ENCODE data around the gene PLP2.
"Not testable (repeated sequence)": the region's sequence is repeated elsewhere in the genome, so short reads cannot be mapped to it uniquely, and the experiment has no call there.

PLP2 gene, protein sequence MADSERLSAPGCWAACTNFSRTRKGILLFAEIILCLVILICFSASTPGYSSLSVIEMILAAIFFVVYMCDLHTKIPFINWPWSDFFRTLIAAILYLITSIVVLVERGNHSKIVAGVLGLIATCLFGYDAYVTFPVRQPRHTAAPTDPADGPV

DNA sequence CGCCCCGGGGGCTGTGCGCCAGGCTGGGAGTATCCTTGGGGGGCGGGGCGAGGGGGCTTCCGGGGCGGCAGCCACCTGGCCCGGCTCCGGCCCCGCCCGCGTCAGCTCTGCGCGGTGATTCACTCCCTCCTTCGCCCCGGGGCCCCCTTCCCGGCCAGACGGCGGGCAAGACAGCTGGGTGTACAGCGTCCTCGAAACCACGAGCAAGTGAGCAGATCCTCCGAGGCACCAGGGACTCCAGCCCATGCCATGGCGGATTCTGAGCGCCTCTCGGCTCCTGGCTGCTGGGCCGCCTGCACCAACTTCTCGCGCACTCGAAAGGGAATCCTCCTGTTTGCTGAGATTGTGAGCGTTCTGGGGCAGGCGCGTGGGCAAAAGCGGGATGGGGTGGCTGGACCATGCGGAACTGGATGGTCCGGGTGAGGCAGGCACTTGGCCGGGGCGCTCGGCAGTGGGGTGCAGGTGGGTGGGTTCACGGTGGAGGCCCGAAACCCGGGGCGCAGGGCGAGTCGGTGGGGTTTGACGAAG, at the start of gene PLP2:
TSS of gene PLP2 (plus strand) at position 147 of the 528 bp plus-strand sequence. CDS start at position 250, 103 bp downstream.
- peak; percentile 73 for DNase-seq

DNA sequence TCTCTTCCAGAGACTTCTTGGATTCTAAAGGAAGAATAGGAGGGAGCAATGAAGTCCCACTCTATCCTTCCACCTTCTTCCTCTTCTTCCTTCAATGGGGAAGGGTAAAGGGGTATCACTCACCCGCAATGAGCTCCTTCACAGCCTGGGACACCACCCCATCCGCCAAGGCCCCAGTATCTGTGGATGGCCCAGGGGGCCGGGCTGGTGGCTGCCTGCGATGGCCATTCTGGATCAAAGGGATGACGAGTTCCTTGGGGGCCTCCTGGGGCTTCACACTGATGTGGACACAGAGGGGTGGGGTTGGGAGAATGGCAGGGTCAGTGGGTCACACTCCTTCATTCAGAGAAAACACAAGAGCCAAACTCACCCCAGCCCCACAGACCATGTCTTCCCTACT, 49.2 kb upstream of the PLP2 start:
- DNase-seq, result no peak

DNA sequence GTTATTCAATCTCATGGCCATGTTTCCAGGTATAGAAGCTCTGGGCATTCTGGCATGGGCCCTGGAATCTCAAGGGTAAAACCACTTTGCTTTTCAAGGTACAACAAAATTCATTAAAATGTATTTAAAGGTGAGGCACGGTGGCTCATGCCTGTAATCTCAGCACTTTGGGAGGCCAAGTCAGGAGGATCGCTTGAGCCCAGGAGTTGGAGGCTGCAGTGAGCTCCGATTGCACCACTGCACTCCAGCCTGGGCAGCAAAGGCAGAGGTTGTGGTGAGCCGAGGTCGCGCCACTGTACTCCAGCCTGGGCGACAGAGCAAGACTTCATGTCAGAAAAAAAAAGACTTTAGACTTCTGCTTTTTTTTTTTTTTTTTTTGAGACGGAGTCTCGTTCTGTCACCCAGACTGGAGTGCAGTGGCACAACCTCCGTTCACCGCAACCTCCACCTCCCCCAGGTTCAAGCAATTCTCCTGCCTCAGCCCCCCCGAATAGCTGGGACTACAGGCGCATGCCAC, 43.9 kb upstream of the PLP2 start:
- not testable (repeated sequence) for DNase-seq

DNA sequence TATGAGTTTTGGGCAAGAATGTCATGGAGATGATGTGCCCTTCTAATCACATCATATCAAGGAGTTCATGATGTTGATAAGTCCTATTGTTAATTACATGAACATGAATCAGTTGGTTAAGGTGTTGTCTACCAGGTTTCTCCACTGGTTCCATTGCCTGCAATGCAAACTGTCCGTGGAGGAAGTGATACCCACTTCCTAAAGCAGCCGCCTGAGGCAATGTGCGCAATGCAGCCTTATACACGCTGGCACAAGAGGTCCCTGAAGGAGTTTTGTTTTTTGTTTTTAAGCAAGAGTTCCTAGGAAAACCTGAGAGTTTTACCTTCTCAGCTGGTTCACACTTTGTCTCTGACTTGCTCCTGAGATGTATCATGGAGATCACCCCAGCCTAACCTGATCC, 42.3 kb upstream of the PLP2 start:
- DNase-seq, result no peak

DNA sequence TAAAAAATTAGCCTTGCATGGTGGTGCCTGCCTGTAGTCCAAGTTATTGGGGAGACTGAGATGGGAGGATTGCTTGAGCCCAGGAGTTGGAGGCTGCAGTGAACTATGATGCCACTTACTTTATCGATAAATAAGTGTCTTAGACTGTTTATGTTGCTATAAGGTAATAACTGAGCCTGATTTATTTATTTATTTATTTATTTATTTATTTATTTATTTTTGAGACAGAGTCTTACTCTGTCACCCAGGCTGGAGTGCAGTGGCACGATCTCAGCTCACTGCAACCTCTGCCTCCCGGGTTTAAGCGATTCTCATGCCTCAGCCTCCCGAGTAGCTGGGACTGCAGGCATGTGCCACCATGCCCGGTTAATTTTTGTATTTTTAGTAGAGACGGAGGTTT, 39.4 kb upstream of the PLP2 start:
- DNase-seq, result not testable (repeated sequence)

DNA sequence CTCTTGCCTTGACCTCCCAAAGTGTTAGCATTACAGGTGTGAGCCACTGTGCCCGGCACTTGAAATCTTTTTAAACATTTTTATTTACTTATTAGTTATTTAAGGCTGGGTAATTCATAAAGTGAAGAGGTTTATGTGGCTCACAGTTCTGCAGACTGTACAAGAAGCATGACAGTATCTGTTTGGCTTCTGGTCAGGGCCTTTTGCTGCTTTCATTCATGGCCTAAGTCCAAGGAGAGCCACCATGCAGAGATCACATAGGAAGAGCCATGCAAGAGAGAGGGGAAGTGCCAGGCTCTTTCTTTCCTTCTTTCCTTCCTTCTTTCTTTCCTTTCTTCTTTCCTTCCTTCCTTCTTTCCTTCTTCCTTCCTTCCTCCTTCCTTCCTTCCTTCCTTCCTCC, 37.9 kb upstream of the PLP2 start:
- DNase-seq, result no peak

DNA sequence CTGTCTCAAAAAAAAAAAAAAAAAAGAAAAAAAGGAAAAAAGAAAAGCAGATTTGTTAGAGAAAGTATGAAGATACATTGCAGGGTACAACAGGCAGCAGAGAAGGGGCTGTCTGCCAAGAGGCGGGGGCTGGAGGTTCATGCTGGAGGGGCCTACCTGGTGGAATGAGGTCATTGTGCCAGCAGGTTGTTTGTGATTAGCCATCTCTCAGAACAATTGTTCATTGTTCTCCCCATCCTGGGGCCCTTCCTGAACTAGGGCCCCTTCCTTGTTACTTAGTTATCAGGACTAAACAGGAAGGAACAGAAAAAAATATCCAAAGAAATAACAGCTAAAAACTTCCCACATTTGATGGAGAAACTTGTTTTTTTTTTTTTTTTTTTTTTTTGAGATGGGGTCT, 34.2 kb upstream of the PLP2 start:
- DNase-seq, result no peak

DNA sequence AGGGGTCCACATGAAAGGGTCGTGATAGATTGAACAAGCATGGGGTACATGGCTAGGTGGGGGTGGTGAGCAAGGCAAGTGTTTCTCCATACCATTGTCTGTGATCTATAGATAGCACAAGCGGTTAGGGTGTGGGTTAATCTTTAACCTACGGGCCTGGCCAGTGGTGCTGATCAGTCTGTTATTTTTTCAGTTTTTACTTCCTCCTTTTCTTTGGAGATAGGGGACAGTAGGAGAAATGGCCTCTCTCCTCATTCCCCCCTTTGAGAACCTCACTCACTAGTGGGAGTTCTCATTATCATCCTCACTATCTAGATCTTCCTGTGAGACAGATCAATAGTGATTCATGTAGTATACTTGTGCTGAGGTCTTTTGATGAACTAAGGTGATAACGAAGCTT, 32.0 kb upstream of the PLP2 start:
- DNase-seq, result no peak

DNA sequence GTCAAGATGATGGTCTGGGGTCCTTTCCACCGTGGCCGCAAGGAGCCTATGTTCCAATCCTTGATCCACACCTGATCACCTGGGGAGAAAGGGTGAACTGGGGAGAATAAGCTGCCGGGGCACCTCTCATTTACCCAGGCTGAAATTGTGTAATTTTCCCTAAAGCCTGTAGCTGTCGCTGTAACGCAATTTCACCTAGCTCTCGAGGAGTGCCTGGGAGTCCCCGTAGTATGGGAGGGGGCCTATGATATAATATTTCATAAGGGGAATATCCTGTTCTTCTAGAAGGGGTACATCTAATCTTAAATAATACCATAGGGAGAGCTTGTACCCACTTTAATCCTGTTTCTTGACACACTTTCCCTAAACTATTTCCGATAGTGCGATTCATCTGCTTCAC, 29.4 kb upstream of the PLP2 start:
- not testable (repeated sequence) for DNase-seq

DNA sequence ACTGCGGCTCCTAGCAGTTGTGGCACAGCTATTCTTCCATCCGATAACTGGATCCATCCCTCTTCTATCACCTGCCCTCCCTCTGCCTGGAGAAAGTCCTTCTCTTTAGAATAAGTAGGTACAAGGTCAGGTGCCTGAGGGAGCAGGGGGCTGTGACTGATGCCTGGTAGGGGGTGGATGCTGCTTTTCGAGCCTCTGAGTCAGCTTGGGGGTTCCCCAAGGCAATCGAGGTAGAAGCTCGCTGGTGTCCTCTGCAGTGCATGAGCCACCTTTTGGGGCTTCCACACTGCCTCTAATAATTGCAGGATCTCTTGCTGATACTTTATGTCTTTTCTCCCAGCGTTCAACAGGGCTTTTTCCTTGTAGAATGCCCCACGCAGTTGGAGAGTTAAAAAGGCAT, 28.5 kb upstream of the PLP2 start:
- DNase-seq, result not testable (repeated sequence)

DNA sequence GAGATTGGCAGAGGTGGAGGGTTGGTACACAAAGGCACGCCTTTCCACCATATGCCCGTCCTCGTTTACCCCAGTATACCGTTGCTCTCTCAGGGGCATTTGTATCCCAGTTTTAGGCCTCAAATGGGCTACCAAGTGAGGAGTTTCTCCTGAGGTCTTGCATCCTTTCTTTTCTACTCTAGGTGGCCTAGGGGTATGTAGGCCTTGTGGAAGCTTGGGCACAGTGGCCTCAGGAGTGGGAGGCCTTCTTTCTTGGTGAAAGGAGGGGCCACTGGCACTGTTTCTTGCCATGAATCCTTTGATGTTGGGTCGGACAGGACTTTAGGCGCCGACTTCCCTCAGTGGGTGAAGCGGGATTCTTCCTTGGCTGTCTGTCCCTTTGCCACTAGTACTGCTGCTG, 24.4 kb upstream of the PLP2 start:
- no peak for DNase-seq

DNA sequence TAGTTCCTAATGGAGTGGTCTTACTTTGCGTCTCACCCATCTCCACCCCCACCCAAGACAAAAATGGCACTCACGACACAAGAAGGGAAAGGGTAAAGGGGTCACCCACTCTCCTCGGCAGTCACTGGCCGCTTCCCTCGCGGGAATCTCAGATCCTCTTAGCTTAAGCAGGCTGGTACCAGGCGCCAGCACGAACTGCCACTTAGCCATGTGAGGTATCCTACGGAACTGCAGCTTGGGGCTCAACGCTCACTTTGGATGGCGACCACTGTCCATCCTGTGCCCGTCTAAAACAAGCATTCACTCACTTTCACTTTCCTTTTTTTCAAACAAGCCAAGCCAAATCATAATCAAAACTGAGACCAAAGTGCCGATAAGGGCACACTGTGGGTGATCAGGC, 23.8 kb upstream of the PLP2 start:
- DNase-seq, result no peak

DNA sequence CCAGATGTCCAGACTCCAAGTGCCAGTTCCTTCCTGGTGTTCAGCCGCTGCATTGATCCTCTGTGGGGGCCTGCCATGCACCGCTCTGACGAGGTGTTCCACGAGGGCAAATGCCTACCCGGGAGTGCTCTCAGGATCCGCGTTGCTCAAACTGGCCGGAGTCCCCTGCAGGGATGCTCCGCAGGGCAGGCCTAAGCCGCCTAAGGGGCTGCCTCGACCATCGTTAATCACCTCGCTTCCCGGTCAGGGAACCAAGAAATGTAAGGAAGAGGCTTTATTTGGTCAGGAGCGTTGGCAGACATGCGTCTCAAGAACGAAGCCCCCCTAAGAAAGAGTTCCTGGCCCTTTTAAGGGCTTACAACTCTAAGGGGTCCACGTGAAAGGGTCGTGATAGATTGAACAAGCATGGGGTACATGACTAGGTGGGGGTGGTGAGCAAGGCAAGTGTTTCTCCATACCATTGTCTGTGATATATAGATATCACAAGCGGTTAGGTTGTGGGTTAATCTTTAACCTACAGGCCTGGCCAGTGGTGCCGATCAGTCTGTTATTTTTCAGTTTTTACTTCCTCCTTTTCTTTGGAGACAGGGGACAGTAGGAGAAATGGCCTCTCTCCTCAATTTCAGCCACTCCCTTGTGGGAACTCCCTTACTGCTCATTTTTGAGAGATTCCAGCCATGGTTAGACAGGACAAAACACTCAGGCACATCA, 23.2 kb upstream of the PLP2 start:
- DNase-seq, result not testable (repeated sequence)

DNA sequence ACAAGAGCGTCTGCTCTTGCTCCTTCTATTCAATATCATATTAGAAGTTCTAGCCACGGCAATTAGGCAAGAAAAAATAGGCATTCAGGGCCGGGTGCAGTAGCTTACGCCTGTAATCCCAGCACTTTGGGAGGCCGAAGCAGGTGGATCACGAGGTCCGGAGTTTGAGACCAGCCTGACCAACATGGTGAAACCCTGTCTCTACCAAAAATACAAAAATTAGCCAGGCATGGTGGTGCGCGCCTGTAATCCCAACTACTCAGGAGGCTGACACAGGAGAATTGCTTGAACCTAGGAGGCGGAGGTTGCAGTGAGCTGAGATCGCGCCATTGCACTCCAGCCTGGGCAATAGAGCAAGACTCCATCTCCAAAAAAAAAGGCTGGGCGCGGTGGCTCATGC, 22.4 kb upstream of the PLP2 start:
- not testable (repeated sequence) for DNase-seq

DNA sequence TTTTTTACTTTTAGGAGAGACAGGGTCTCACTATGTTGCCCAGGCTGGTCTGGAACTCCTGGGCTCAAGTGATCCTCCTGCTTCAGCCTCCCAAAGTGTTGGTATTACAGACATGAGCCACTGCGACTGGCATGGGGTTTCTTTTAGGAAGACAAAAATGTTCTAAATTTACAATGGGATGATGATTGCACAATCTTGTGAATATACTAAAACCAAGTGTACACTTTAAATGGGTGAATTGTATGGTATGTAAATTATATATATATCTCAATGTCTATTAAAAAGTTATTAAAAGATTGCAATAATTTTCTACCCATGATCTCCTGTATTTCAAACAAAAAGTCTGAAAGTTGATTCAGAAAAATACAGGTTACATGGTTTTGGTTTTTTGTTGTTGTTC, 18.2 kb upstream of the PLP2 start:
- no peak for DNase-seq

DNA sequence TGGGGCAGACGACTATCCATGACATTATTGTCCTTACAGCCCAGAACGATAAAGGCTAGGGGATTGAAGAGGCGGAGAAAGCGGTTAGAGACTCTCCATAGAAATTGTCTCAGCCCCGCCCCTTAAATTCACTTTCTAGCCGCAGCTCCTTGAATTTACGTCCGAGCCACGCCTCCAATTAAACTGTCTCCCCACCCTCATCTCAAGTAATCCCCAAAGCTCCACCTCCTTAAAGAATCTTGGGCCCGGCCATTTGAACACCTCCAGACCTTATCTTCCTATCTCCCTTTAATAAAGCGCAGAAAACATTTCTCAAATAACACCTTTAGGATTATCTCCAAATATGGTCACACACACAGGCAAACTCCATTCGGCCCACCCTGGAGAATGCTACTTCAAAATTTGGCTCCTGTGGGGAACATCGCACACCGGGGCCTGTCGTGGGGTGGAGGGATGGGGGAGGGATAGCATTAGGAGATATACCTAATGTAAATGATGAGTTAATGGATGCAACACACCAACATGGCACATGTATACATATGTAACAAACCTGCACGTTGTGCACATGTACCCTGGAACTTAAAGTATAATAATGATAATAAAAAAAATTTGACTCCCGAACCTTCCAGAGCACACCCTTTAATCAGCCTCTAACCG, 16.3 kb upstream of the PLP2 start:
- peak; percentile 55 for DNase-seq

DNA sequence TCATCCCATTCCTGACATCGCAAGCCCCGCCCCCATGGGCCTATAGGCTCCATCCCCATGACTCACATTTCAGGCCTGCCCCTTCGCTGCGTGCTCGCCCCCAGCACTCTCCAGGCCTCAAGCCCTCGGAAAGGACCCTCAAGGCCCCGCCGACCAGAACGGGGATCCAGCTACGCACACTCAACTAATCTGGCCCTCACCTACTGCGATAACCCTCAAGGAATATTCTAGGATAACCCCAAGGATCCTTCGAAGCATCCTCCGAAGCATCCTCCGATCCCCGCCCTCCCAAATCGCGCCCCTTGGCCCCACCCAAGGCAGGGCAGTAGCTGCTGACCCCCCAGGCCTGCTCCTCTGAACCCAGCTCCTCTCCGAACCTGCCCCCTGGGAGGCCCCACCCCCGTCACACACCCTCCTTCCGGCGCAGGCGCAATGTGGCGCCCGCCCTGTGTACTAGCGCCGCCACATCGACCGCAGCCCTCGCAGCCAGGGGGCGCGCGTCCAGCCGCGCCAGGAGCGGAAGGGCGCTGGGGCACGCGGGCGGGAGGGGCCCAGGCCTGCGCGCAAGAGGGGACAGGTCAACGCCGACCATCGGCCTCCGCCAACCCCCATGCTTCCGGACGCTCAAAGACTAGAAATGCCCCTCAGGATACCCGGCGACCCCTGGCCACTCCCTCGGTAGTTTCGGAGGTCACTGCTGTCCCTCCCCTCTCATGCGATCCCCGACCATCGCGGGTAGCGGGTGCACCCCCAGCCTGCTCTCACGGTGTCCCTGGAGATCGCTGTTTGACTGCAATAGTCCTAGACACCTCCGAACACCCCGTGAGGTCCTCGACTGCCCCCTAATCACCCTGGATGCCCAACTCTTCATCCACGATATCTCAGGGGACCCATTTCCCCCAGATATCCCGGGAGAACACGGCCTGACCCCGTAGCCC, 15.5 kb upstream of the PLP2 start:
- peak; percentile 89 for DNase-seq

DNA sequence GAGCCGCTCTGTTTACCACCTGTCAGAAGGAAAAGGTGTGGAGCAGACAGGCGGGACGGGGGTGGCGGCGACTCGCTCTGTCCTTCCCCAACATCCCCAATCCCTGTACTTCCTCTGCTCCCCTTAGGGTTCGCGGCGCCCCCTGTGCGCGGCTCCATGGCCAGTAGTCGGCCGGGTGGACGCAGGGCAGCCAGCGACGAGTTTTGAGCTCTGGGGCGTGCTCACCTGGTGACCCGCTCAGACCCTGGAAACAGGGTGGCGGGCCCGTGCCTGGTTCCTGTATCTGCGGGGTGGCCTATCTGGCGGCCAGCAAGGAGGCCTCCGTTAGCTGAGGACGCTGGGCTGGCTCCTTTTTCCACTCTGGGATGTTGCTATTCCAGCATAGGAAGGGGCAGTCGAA, 14.5 kb upstream of the PLP2 start:
- DNase-seq, result no peak

DNA sequence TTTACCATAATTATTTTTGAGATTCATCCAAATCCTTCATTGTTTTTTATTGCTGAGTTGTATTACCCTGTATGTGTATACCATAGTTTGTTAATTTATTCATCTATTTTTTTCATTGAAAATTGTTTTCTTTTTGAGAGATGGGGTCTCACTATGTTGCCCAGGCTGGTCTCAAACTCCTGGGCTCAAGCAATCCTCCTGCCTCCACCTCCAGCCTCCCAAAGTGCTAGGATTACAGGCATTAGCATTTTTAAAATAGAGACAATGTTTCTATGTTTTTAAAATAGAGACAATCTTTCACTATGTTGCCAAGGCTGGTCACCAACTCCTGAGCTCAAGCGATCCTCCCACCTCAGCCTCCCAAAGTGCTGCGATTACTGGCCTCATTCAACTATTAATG, 10.8 kb upstream of the PLP2 start:
- no peak for DNase-seq

DNA sequence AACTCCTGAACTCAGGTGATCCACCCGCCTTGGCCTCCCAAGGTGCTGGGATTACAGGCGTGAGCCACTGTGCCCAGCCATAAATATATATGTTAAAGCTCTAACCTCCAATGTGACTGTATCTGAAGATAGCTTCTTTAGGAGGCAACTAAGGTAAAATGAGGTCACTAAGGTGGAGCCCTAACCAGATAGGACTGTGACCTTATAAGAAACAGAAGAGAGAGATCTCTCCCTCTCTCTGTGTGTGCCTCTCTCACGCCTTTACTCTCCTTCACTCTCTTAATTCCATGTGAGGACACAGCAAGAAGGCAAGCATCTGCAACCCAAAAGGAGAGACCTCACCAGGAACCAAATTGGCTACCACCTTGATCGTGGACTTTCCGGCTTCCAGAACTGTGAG, 10.1 kb upstream of the PLP2 start:
- DNase-seq, result no peak

DNA sequence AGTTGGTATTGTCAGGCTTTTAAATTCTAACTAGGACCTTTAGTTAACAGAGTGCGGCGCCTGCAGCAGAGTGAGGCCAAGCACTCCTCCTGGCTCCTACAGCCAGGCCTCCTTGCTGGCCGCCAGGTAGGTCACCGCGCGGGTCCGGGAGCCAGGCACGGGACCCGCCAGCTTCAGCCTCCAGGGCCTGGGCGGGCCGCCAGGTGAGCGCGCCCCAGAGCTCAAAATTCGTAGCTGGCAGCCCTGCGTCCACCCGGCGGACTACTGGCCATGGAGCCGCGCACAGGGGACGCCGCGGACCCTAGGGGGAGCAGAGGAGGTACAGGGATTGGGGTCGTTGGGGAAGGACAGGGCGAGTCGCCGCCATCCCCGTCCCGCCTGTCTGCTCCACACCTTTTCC, 9.1 kb upstream of the PLP2 start, which contains the start of gene MAGIX:
TSS of gene MAGIX (plus strand) at position 139 of the 400 bp plus-strand sequence. CDS start at position 271, 132 bp downstream.
- no peak for DNase-seq

DNA sequence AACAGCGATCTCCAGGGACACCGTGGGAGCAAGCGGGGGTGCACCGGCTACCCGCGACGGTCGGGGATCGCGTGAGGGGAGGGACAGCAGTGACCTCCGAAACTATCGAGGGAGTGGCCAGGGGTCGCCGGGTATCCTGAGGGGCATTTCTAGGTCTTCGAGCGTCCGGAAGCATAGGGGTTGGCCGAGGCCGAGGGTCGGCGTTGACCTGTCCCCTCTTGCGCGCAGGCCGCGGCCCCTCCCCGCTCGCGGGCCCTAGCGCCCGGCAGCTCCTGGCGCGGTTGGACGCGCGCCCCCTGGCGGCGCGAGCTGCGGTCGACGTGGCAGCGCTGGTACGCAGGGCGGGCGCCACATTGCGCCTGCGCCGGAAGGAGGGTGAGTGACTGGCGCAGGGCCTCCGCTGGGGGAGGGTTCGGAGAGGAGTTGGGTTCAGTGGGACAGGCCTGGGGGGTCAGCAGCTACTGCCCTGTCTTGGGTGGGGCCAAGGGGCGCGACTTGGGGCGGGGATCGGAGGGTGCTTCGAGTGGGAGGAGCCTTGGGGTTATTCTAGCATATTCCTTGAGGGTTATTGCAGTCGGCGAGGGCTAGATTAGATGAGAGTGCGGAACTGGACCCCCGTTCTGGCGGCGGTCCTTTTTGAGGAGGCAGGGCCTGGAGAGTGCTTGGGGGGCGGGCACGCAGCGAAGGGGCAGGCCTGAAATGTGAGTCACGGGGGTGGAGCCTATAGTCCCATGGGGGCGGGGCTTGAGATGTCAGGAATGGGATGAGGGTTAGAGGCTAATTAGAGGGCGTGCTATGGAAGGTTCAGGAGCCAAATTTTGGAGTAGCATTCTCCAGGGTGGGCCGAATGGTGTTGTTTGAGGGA, 7.9 kb upstream of the PLP2 start:
- peak; percentile 84 for DNase-seq
